ENCODE measurements around the gene RAPGEF6.

The RAPGEF6 gene

GRCh38 chr5:131389096-131389868 is 245.7 kb downstream of the RAPGEF6 start:
- H3K9me3 ChIP-seq (ENCODE audit: severe bottlenecking), result no peaks in the 10 kb centered on the region
- H3K27ac ChIP-seq, result no peak overlapping the region
- H3K27me3 ChIP-seq (ENCODE audit: insufficient read depth, low read depth, severe bottlenecking), result no peaks in the 10 kb centered on the region
- no peak for TF ChIP-seq CTCF (IDR thresholded peaks at IDR 0.05; ENCODE audit: low read depth, low read length)
- DNase-seq, result no peak
- peaks cover 13% of the 10 kb centered on the region for H3K36me3 ChIP-seq
- no peak overlapping the region for H3K4me3 ChIP-seq (ENCODE audit: low read depth, low read length)

- DNase-seq, result no peak
- H3K27ac ChIP-seq, result no peak overlapping the region
- H3K36me3 ChIP-seq, result peaks cover 3% of the 10 kb centered on the region
- H3K4me3 ChIP-seq (ENCODE audit: low read depth, low read length), result no peak overlapping the region
- H3K27me3 ChIP-seq (ENCODE audit: insufficient read depth, low read depth, severe bottlenecking), result no peaks in the 10 kb centered on the region
- no peaks in the 10 kb centered on the region for H3K9me3 ChIP-seq (ENCODE audit: severe bottlenecking)
- no peak for TF ChIP-seq CTCF (IDR thresholded peaks at IDR 0.05; ENCODE audit: low read depth, low read length)
These were observed 247.8 kb downstream of the RAPGEF6 start for GRCh38 chr5:131387255-131387654.

- no peak for TF ChIP-seq CTCF (IDR thresholded peaks at IDR 0.05; ENCODE audit: low read depth, low read length)
- Histone ChIP-seq H3K27ac (no peak overlapping the region), H3K9me3 (ENCODE audit: severe bottlenecking) (no peaks in the 10 kb centered on the region), H3K36me3 (peaks cover 3% of the 10 kb centered on the region), H3K27me3 (ENCODE audit: insufficient read depth, low read depth, severe bottlenecking) (no peaks in the 10 kb centered on the region), H3K4me3 (ENCODE audit: low read depth, low read length) (no peak overlapping the region)
- DNase-seq, result no peak
These were observed 248.2 kb downstream of the RAPGEF6 start for GRCh38 chr5:131386779-131387178.

- Histone ChIP-seq H3K27ac (no peak overlapping the region), H3K36me3 (peaks cover 3% of the 10 kb centered on the region), H3K9me3 (ENCODE audit: severe bottlenecking) (no peaks in the 10 kb centered on the region), H3K4me3 (ENCODE audit: low read depth, low read length) (no peak overlapping the region), H3K27me3 (ENCODE audit: insufficient read depth, low read depth, severe bottlenecking) (no peaks in the 10 kb centered on the region)
- DNase-seq, result no peak
- TF ChIP-seq CTCF (IDR thresholded peaks at IDR 0.05; ENCODE audit: low read depth, low read length), result no peak
These were observed 248.9 kb downstream of the RAPGEF6 start for GRCh38 chr5:131386124-131386523.

GRCh38 chr5:131384616-131385214 is 250.3 kb downstream of the RAPGEF6 start:
- DNase-seq, result no peak
- Histone ChIP-seq H3K27ac (no peak overlapping the region), H3K27me3 (ENCODE audit: insufficient read depth, low read depth, severe bottlenecking) (no peaks in the 10 kb centered on the region), H3K4me3 (ENCODE audit: low read depth, low read length) (no peak overlapping the region), H3K9me3 (ENCODE audit: severe bottlenecking) (no peaks in the 10 kb centered on the region), H3K36me3 (peaks cover 3% of the 10 kb centered on the region)
- no peak for TF ChIP-seq CTCF (IDR thresholded peaks at IDR 0.05; ENCODE audit: low read depth, low read length)

All from WERI-Rb-1 (cell line).